Activated B cell treated with CpG ODN at 0.5 μM for 24 hours (primary cell): ENCODE results near the gene HRH2. TPM values are rescaled to one million over a fixed set of nuclear protein-coding genes. Genes with fewer than 3 reads are reported as not detected.

ENCODE experiments used
- ATAC-seq: fragments of 200-7000 bp; cut with Tn5 transposase; one replicate; pipeline ENCODE4 v1.10.0; 2021; ENCODE audit warnings: low read depth, mild to moderate bottlenecking, moderate library complexity
- CTCF ChIA-PET: fragments of 350-600 bp; sonication (Branson Sonifier 250); formaldehyde crosslinking; loops from one replicate; lab custom pipeline; 2021; ENCODE audit warnings: antibody characterized with exemption; lab: Charles Lee
- POLR2A ChIA-PET: fragments of 350-600 bp; sonication (Branson Sonifier 250); formaldehyde crosslinking; loops from one replicate; lab custom pipeline; 2021; ENCODE audit warnings: antibody characterized with exemption; lab: Charles Lee
- DNase-seq: peaks from one replicate; pipeline ENCODE4 v3.0.0; 2022
- H3K27ac Mint-ChIP-seq: one replicate; pipeline ENCODE4 v1.8.0; 2020; ENCODE audit warnings: mixed read lengths
- H3K27me3 Mint-ChIP-seq: one replicate; pipeline ENCODE4 v1.8.0; 2021; ENCODE audit warnings: mixed read lengths
- H3K36me3 Mint-ChIP-seq: one replicate; pipeline ENCODE4 v1.8.0; 2021; ENCODE audit warnings: low read depth, mixed read lengths
- H3K4me1 Mint-ChIP-seq: one replicate; pipeline ENCODE4 v1.8.0; 2021; ENCODE audit warnings: mixed read lengths
- H3K4me3 Mint-ChIP-seq: one replicate; pipeline ENCODE4 v1.8.0; 2020; ENCODE audit warnings: mild to moderate bottlenecking, mixed read lengths
- H3K9me3 Mint-ChIP-seq: one replicate; pipeline ENCODE4 v1.8.0; 2020; ENCODE audit warnings: mixed read lengths
- intact Hi-C: fragments of 100-400 bp; cut with micrococcal nuclease; formaldehyde crosslinking; loops from one replicate; pipeline ENCODE4 v1.15.1; 2024
- total RNA-seq: library from RNA; stranded (reverse); gene quantifications from 2 replicates; pipeline ENCODE4 v1.2.3, GENCODE V29; 2022
- TF ChIP-seq, protein P1 (sequence below): fragments of 200-600 bp; IDR thresholded peaks from one replicate; pipeline ENCODE4 v1.8.0; 2022; ENCODE audit warnings: antibody characterized with exemption, mild to moderate bottlenecking

HRH2 gene
- total RNA-seq, 1 donor from 2014 or later: not detected

DNA sequence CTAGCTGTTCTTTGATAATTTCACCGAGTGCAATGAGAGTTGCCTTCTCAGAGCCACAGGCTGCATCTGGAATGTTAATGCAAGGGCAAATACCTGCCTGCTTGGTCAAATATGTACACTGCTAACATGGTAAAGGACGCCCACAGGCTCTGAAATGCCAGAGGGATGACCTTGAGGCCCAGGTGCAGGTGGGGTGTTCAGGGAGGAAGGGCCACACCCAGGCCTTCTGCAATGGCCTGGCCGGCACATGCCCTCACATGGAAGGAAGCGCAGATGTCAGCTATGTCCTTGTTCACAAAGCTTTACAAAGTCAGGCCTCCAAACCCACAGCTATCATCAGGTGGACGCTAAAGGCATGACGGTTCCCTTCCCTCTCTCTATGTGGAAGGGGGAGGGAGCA lies 48.6 kb downstream of the HRH2 start:
- H3K27me3 Mint-ChIP-seq: peaks cover 6% of the 10 kb centered on the region
- CTCF ChIA-PET: no interaction called here
- H3K36me3 Mint-ChIP-seq: no peaks in the 10 kb centered on the region
- TF ChIP-seq, protein P1, sequence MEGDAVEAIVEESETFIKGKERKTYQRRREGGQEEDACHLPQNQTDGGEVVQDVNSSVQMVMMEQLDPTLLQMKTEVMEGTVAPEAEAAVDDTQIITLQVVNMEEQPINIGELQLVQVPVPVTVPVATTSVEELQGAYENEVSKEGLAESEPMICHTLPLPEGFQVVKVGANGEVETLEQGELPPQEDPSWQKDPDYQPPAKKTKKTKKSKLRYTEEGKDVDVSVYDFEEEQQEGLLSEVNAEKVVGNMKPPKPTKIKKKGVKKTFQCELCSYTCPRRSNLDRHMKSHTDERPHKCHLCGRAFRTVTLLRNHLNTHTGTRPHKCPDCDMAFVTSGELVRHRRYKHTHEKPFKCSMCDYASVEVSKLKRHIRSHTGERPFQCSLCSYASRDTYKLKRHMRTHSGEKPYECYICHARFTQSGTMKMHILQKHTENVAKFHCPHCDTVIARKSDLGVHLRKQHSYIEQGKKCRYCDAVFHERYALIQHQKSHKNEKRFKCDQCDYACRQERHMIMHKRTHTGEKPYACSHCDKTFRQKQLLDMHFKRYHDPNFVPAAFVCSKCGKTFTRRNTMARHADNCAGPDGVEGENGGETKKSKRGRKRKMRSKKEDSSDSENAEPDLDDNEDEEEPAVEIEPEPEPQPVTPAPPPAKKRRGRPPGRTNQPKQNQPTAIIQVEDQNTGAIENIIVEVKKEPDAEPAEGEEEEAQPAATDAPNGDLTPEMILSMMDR: no peak
- DNase-seq (no peak), ATAC-seq (no peak)
- POLR2A ChIA-PET: no interaction called here
- no peaks in the 10 kb centered on the region for H3K4me1 Mint-ChIP-seq
- no peak overlapping the region for H3K4me3 Mint-ChIP-seq
- H3K27ac Mint-ChIP-seq: no peak overlapping the region
- peaks cover 4% of the 10 kb centered on the region for H3K9me3 Mint-ChIP-seq
- intact Hi-C loops: loop anchor here (10.0 kb wide), 1 partner anchor 172 kb away; no protein-coding TSS in a partner anchor

DNA sequence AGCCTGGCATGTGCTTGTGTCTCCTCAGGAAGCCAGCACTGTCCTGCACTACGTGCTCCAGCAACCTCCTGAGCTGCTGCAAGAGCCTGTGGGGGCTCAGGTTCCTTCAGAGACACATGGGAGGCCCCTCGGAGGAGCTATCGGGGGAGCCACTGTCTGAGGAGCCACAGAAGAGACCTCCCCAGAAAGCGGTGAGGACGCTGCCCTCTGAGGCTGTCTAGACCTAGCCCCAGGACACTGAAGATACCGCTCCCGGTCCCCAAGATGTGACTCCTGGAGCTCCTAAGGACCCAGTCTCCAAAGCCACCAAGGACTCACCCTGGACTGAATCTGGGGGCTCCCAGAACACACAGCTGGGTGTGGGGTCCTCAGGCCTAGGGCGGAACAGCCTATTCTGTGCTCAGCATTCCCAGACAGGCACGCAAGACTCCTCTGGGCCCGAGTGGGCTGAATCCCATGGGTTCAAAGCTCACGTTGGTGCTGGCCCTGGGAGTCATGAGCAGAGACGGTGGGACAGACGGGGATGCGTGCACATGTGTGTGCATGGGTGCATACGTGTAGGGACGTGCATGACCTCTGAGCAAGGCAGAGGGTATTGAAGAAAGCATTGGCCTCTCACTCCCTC lies 50.0 kb downstream of the HRH2 start:
- Mint-ChIP-seq H3K36me3 (no peaks in the 10 kb centered on the region), H3K27ac (no peak overlapping the region), H3K9me3 (peaks cover 4% of the 10 kb centered on the region), H3K4me3 (no peak overlapping the region), H3K4me1 (no peaks in the 10 kb centered on the region), H3K27me3 (peaks cover 10% of the 10 kb centered on the region)
- ATAC-seq (no peak), DNase-seq (no peak)
- TF ChIP-seq, protein P1: no peak
- POLR2A ChIA-PET: no interaction called here
- intact Hi-C loops: loop anchor here (10.0 kb wide), 1 partner anchor 173 kb away; no protein-coding TSS in a partner anchor
- CTCF ChIA-PET: no interaction called here

DNA sequence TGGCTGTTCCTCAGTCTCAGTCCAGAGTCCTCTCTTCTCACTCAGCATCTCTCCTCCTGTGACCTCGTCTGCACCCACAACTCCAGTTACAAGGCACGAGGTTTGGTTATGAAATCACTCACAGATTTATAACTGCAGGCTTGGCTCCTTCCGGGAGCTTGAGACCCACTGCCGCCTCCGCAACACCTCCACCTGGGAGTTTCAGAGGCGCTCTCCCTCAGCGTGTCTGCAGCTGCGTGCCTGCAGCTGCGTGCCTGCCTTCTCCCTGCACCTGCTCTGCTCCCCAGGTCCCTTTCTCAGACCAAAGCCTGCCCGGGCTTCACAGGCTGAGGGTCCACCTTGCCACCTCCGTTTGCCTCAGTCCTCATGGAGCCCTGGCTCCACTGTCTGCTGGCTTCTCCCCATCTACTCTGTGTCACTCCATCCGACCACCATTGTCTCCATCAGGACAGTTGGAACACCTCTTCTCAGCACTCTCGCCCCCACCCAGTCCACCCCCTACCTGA lies 51.5 kb downstream of the HRH2 start:
- no peak overlapping the region for H3K4me3 Mint-ChIP-seq
- ChIA-PET POLR2A (no interaction called here), CTCF (no interaction called here)
- H3K27me3 Mint-ChIP-seq: peaks cover 10% of the 10 kb centered on the region
- TF ChIP-seq, protein P1: no peak
- intact Hi-C loops: loop anchor here (10.0 kb wide), 1 partner anchor 175 kb away; no protein-coding TSS in a partner anchor
- no peak overlapping the region for H3K27ac Mint-ChIP-seq
- no peaks in the 10 kb centered on the region for H3K36me3 Mint-ChIP-seq
- DNase-seq: no peak
- no peaks in the 10 kb centered on the region for H3K4me1 Mint-ChIP-seq
- ATAC-seq: no peak
- H3K9me3 Mint-ChIP-seq: no peaks in the 10 kb centered on the region

DNA sequence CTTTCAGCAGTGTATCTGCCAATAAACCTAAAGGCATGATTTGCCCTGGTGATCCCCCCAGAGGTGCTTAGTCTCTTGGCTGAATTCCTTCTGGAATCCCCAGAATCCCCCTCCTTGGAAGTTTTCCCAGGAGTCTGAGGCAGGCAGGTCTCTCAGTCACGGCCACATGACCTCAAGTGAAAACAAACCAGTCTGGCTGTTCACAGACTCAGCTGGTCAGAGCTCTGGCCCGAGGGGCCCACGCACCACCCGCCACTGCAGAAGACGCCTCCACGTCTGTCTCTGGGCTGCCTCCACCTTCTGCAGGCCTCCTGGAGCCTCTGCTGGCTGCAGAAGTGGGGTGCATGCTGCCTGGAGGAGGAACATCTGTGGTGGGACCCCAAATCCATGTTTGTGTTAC lies 52.5 kb downstream of the HRH2 start:
- Mint-ChIP-seq H3K9me3 (no peaks in the 10 kb centered on the region), H3K27me3 (peaks cover 13% of the 10 kb centered on the region), H3K4me3 (no peak overlapping the region), H3K36me3 (no peaks in the 10 kb centered on the region), H3K27ac (no peak overlapping the region), H3K4me1 (no peaks in the 10 kb centered on the region)
- TF ChIP-seq, protein P1: no peak
- DNase-seq (no peak), ATAC-seq (no peak)
- ChIA-PET POLR2A (no interaction called here), CTCF (no interaction called here)
- intact Hi-C loops: no loop called here

DNA sequence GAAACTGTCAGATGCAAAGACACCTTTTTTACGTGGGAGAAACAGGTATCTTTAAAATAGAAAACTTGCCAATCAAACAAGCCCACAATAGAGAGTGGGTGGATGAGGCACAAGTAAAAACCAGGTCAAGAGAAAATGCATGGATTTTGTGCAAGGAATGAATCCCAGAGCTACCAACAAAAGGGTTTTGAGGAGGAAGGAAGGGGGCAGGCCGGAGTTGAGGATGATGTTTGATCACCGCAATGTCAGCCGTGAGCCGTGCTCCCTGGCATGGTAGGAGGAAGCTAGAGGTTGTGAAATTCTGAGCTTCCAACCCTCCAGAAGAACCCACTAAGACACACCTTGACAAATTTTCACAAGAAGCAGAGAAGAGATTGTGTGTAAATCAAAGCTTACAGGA lies 53.2 kb downstream of the HRH2 start:
- Mint-ChIP-seq H3K36me3 (no peaks in the 10 kb centered on the region), H3K4me3 (no peak overlapping the region), H3K9me3 (peaks cover under 1% of the 10 kb centered on the region), H3K27me3 (peaks cover 13% of the 10 kb centered on the region), H3K27ac (no peak overlapping the region), H3K4me1 (no peaks in the 10 kb centered on the region)
- ATAC-seq (no peak), DNase-seq (no peak)
- ChIA-PET CTCF (no interaction called here), POLR2A (no interaction called here)
- intact Hi-C loops: no loop called here
- TF ChIP-seq, protein P1: no peak
